PC-3 (cell line): ENCODE data around the gene DUS1L. TPM values are rescaled to one million over a fixed set of nuclear protein-coding genes. Genes with fewer than 3 reads are reported as not detected.

Experiments
- ATAC-seq: fragments of 200-7000 bp; cut with Tn5 transposase; 2 replicates; pipeline ENCODE4 v1.9.1; 2020; ENCODE audit warnings: mild to moderate bottlenecking, moderate library complexity
- BruUV-seq: library from RNA; stranded (reverse); fragments of 400-500 nt; replicated peaks from 2 replicates; lab custom pipeline; 2021; lab: Mats Ljungman, UMichigan
- CTCF ChIA-PET: fragments of 300-600 bp; sonication (Branson Sonifier 250); formaldehyde crosslinking; loops from one replicate; lab custom pipeline; 2022; ENCODE audit warnings: antibody characterized with exemption; lab: Charles Lee
- POLR2A ChIA-PET: fragments of 300-600 bp; sonication (Branson Sonifier 250); formaldehyde crosslinking; loops from one replicate; lab custom pipeline; 2022; ENCODE audit warnings: antibody characterized with exemption; ENCODE audit not compliant: unreplicated experiment; lab: Charles Lee
- DNase-seq: peaks from one replicate; pipeline ENCODE4 v3.0.0-alpha.2; 2015
- H2AFZ ChIP-seq: fragments of 300-600 bp; sonication (generic); 2 replicates; pipeline ENCODE4 v1.6.0; 2016; ENCODE audit warnings: antibody characterized with exemption, low read length
- H3F3A ChIP-seq: fragments of 300-600 bp; sonication (generic); one replicate; pipeline ENCODE4 v1.6.0; 2017; ENCODE audit warnings: antibody characterized with exemption, low read length, control low read depth, mild to moderate bottlenecking; ENCODE audit not compliant: unreplicated experiment
- H3K27ac ChIP-seq: fragments of 300-600 bp; sonication (generic); 2 replicates; pipeline ENCODE4 v1.5.1; 2016; ENCODE audit warnings: mild to moderate bottlenecking, low read length
- H3K27me3 ChIP-seq: fragments of 300-600 bp; sonication (generic); 2 replicates; pipeline ENCODE4 v1.6.1; 2016; ENCODE audit warnings: low read length, mixed read lengths
- H3K36me3 ChIP-seq: fragments of 300-600 bp; sonication (generic); 2 replicates; pipeline ENCODE4 v1.6.1; 2016; ENCODE audit warnings: low read depth, mixed run types, low read length, mixed read lengths
- H3K4me1 ChIP-seq: fragments of 300-600 bp; sonication (generic); 2 replicates; pipeline ENCODE4 v1.5.1; 2016; ENCODE audit warnings: low read length; ENCODE audit not compliant: insufficient read depth
- H3K4me2 ChIP-seq: fragments of 300-600 bp; sonication (generic); 2 replicates; pipeline ENCODE4 v1.6.0; 2016; ENCODE audit warnings: low read length
- H3K4me3 ChIP-seq: fragments of 300-600 bp; sonication (generic); 2 replicates; pipeline ENCODE4 v1.5.1; 2016; ENCODE audit warnings: mild to moderate bottlenecking, low read length, mixed read lengths
- H3K79me2 ChIP-seq: fragments of 300-600 bp; sonication (generic); 2 replicates; pipeline ENCODE4 v1.6.1; 2017; ENCODE audit warnings: low read length, mixed read lengths
- H3K9ac ChIP-seq: fragments of 300-600 bp; sonication (generic); 2 replicates; pipeline ENCODE4 v1.6.0; 2016; ENCODE audit warnings: mild to moderate bottlenecking, low read length
- H3K9me2 ChIP-seq: fragments of 300-600 bp; sonication (generic); replicated peaks from 2 replicates; pipeline ENCODE4 v1.6.1; 2016; ENCODE audit warnings: mixed run types, low read length, mixed read lengths
- H3K9me3 ChIP-seq: fragments of 300-600 bp; sonication (generic); 2 replicates; pipeline ENCODE4 v1.6.1; 2016; ENCODE audit warnings: low read length, mixed read lengths
- H4K20me1 ChIP-seq: fragments of 300-600 bp; sonication (generic); 2 replicates; pipeline ENCODE4 v1.6.1; 2016; ENCODE audit warnings: low read length, mixed read lengths
- CTCF ChIP-seq: fragments of 300-600 bp; sonication (generic); conservative IDR thresholded peaks from 2 replicates; pipeline ENCODE4 v1.5.1; 2017; ENCODE audit warnings: antibody characterized with exemption, low read depth, mild to moderate bottlenecking, low read length
- EZH2 ChIP-seq: fragments of 300-600 bp; sonication (generic); IDR thresholded peaks from one replicate; pipeline ENCODE4 v1.6.1; 2017; ENCODE audit warnings: antibody characterized with exemption, mild to moderate bottlenecking, low read length; ENCODE audit not compliant: unreplicated experiment
- EZH2phosphoT487 ChIP-seq: fragments of 300-600 bp; sonication (generic); IDR thresholded peaks from 2 replicates; pipeline ENCODE4 v1.6.1; 2018; ENCODE audit warnings: mild to moderate bottlenecking, antibody characterized with exemption, low read length, borderline replicate concordance
- intact Hi-C: fragments of 100-400 bp; cut with micrococcal nuclease; formaldehyde crosslinking; loops from 2 replicates; pipeline ENCODE4 v1.9.0; 2023
- total RNA-seq: library from RNA; depleted of rRNA; stranded (reverse); fragments of >200 nt; gene quantifications from 2 replicates; pipeline ENCODE4 v1.2.3, GENCODE V29; 2014

The DUS1L gene
- total RNA-seq, 1 experiment from 2014 or later = 205 TPM

DNA sequence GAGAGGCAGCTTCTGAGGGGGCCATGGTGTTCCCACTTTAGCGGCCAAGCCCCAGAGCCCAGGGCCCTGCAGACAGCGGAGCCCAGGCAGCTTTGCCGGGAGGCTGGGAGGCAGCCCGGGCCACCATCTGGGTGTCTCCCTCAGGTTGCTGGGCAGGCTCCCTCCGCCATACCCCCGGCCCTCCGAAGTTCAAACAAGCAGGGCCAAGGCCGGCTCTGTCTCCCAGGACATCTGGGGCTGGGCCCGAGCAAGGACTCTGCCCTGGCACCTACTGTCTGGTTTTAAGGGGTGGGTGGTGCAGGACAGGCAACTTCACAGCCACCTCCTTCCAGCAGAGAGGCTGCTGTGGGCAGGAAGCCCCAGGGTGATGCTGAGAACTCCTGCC is 2.6 kb downstream of the DUS1L start:
- Histone ChIP-seq H3K9me2 (no peaks in the 10 kb centered on the region), H4K20me1 (no peaks in the 10 kb centered on the region), H3K9me3 (no peaks in the 10 kb centered on the region), H3F3A (no peaks in the 10 kb centered on the region), H3K79me2 (peaks cover 29% of the 10 kb centered on the region), H3K4me1 (peaks cover 17% of the 10 kb centered on the region), H3K36me3 (peaks cover 38% of the 10 kb centered on the region), H3K9ac (no peak overlapping the region), H3K27me3 (no peaks in the 10 kb centered on the region), H3K4me3 (no peak overlapping the region), H3K27ac (no peak overlapping the region), H3K4me2 (no peak overlapping the region), H2AFZ (no peak overlapping the region)
- ATAC-seq (no peak), DNase-seq (no peak)
- intact Hi-C loops = no loop called here
- ChIA-PET CTCF (no interaction called here), POLR2A (no interaction called here)
- TF ChIP-seq EZH2 (no peak), EZH2phosphoT487 (no peak), CTCF (no peak)
- BruUV-seq = no TSS peak

DNA sequence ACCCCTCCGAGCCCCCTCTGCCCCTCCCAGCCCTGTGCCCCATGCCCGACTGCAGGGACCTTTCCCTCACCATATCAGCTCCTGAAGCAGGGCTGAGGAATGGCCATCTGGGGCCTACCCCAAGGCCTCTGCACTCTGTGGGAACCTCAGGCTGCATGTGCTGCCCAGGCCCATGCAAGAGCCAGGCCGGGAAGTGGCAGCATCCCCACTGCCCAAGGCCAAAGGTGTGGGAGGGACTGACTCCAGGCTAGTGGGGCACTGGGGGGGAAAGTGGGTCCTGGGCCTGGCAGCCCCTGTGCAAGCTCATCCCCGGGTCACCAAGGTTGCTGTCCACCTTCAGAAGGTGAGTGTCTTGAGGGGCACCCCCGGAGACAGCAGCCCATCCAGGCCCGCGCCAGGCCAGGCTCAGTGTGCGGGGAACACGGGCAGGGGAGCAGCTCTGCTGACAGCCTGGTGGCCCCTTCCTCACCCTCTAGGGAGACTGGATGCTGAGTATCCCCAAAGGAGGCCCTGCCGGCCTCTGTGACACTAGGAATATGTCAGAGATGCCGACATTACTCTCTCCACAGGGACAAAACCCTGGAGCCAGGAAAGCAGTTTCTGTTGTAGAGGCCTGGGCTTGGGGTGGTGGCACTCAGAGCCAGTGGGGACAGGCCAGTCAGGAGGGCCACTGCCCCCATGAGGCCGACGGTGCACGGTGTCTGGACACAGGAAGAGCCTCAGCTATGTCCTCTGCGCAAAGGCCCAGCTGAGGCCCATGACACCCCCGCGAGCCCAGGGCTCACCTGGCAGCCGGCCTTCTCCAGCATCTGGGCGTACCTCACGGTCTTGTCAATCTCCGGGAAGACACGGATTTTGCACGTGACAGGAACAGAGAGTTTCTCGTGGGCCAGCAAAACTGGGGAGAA is 3.3 kb downstream of the DUS1L start:
- ATAC-seq = no peak
- CTCF ChIA-PET = no interaction called here
- no peak overlapping the region for H3K4me3 ChIP-seq
- no peaks in the 10 kb centered on the region for H3F3A ChIP-seq
- TF ChIP-seq CTCF (peak; percentile 10; the same call in 1 of the 2 replicates), EZH2 (no peak)
- H3K9me3 ChIP-seq = no peaks in the 10 kb centered on the region
- peaks cover 29% of the 10 kb centered on the region for H3K79me2 ChIP-seq
- intact Hi-C loops = no loop called here
- no peaks in the 10 kb centered on the region for H3K27me3 ChIP-seq
- H3K9ac ChIP-seq = no peak overlapping the region
- no peak overlapping the region for H3K27ac ChIP-seq
- H3K4me2 ChIP-seq = no peak overlapping the region
- no peaks in the 10 kb centered on the region for H3K9me2 ChIP-seq
- H4K20me1 ChIP-seq = no peaks in the 10 kb centered on the region
- peaks cover 17% of the 10 kb centered on the region for H3K4me1 ChIP-seq
- BruUV-seq = no TSS peak
- POLR2A ChIA-PET = no interaction called here
- no peak for DNase-seq
- H2AFZ ChIP-seq = no peak overlapping the region
- H3K36me3 ChIP-seq = peaks cover 44% of the 10 kb centered on the region
